Uterus (tissue), 4 donors: ENCODE measurements around the gene PTGIR. TPM values are rescaled to one million over a fixed set of nuclear protein-coding genes. Genes with fewer than 3 reads are reported as not detected.

Experiments used
- DNase-seq, 2 donors: peaks; one replicate each; pipeline ENCODE4 v3.0.0-alpha.2; 2019 to 2020
- H3K27ac ChIP-seq, 2 donors: fragments of 200-600 bp; sonication (generic); 1 replicate in 1 of 2; 2 replicates in 1 of 2; pipeline ENCODE4 v1.5.1; 2016 to 2018
- H3K27me3 ChIP-seq, 2 donors: fragments of 200-600 bp; sonication (generic); one replicate each; pipeline ENCODE4 v1.5.1; 2018 to 2019; ENCODE audit warnings: control low read depth in 1 of 2
- H3K36me3 ChIP-seq, 2 donors: fragments of 200-600 bp; sonication (generic); one replicate each; pipeline ENCODE4 v1.5.1; 2019; ENCODE audit warnings: control low read depth in 1 of 2
- H3K4me1 ChIP-seq, 2 donors: fragments of 200-600 bp; sonication (generic); one replicate each; pipeline ENCODE4 v1.5.1; 2018 to 2019; ENCODE audit warnings: control low read depth in 1 of 2
- H3K4me3 ChIP-seq, 2 donors: fragments of 200-600 bp; sonication (generic); 1 replicate in 1 of 2; 2 replicates in 1 of 2; pipeline ENCODE4 v1.5.1; 2018 to 2019; ENCODE audit warnings: mild to moderate bottlenecking in 1 of 2
- H3K9me3 ChIP-seq, 2 donors: fragments of 200-600 bp; sonication (generic); one replicate each; pipeline ENCODE4 v1.5.1; 2019; ENCODE audit warnings: control low read depth in 1 of 2
- CTCF ChIP-seq, 4 experiments: fragments of 200-600 bp in 2 of 4; fragments of 450-650 bp in 2 of 4; sonication (generic) in 2 of 4; IDR thresholded peaks; one replicate each; pipeline ENCODE4 v1.5.1; 2016 to 2019; ENCODE audit warnings: antibody characterized with exemption in 4 of 4, mild to moderate bottlenecking in 2 of 4, moderate library complexity in 1 of 4
- POLR2A ChIP-seq, 2 donors: fragments of 450-650 bp; IDR thresholded peaks; one replicate each; pipeline ENCODE4 v1.6.1; 2016; ENCODE audit warnings: antibody characterized with exemption in 2 of 2, mild to moderate bottlenecking in 1 of 2, moderate library complexity in 1 of 2
- intact Hi-C: fragments of 100-400 bp; cut with DNase I; formaldehyde crosslinking; loops from one replicate; pipeline ENCODE4 v1.15.1; 2023; ENCODE audit warnings: low total_unique reads
- total RNA-seq, 4 donors: library from RNA; depleted of rRNA in 3 of 4; stranded (reverse); fragments of >200 nt in 3 of 4; gene quantifications; one replicate each; pipeline versions ENCODE4 v1.1.0 to v1.2.4, GENCODE V29; 2014 to 2023
- donor health status: DM: yes; HTN: yes; CAD: no.

PTGIR gene
- total RNA-seq, 4 donors from 2014 or later = 0.51 to 6.1 (median 3.5) TPM

- Histone ChIP-seq H3K27me3 (no peaks in the 10 kb centered on the region), H3K4me3 (no peak overlapping the region), H3K27ac (no peak overlapping the region), H3K36me3 (no peaks in the 10 kb centered on the region), H3K9me3 (no peaks in the 10 kb centered on the region), H3K4me1 (no peaks in the 10 kb centered on the region)
- no peak for DNase-seq
- TF ChIP-seq POLR2A (IDR thresholded peaks at IDR 0.05) (no peak), CTCF (IDR thresholded peaks at IDR 0.05) (no peak)
- intact Hi-C loops = no loop called here
Measured at GRCh38 chr19:46573679-46574498, 51.0 kb downstream of the PTGIR start.

GRCh38 chr19:46571495-46571894 lies 53.4 kb downstream of the PTGIR start:
- H3K36me3 ChIP-seq = no peaks in the 10 kb centered on the region
- no peaks in the 10 kb centered on the region for H3K9me3 ChIP-seq
- no peak for DNase-seq
- no peak overlapping the region for H3K4me3 ChIP-seq
- intact Hi-C loops = no loop called here
- H3K27me3 ChIP-seq = no peaks in the 10 kb centered on the region
- TF ChIP-seq POLR2A (IDR thresholded peaks at IDR 0.05) (no peak), CTCF (IDR thresholded peaks at IDR 0.05) (no peak)
- H3K4me1 ChIP-seq = no peaks in the 10 kb centered on the region
- H3K27ac ChIP-seq = no peak overlapping the region

Other genes with a start within 250 kb of the PTGIR start
- 10 to 100 TPM in 2 of 4 donors, 1 to 10 TPM in 2; 7.2 to 89.1 (median 26.2) TPM for gene CCDC8, start 211.5 kb downstream of the PTGIR start, total RNA-seq
- gene PNMA8C, start 196.2 kb downstream of the PTGIR start, total RNA-seq = 1 to 10 TPM in 1 of 4 donors, under 1 TPM in 2, not detected in 1; under 0.01 to 3.7 (median 0.73) TPM
- gene PNMA8A, start 153.5 kb downstream of the PTGIR start, total RNA-seq = 10 to 100 TPM in 3 of 4 donors, 1 to 10 TPM in 1; 8.7 to 69.7 (median 16.1) TPM
- 1 to 10 TPM in 3 of 4 donors, not detected in 1; 2.2 to 7.9 (median 3.1) TPM for gene PNMA8B, start 129.2 kb downstream of the PTGIR start, total RNA-seq
- gene CALM3, start 23.8 kb downstream of the PTGIR start, total RNA-seq = 100 to 1,000 TPM in 3 of 4 donors, 10 to 100 TPM in 1; 83.8 to 225 (median 157) TPM
- not detected for gene GNG8, start 11.1 kb upstream of the PTGIR start, total RNA-seq
- 10 to 100 TPM in 3 of 4 donors, under 1 TPM in 1; 0.29 to 90.1 (median 30.3) TPM for gene DACT3, start 36.1 kb upstream of the PTGIR start, total RNA-seq
- gene PRKD2, start 92.0 kb upstream of the PTGIR start, total RNA-seq = 10 to 100 TPM; 30.8 to 85.7 (median 41.7) TPM
- gene FKRP, start 121.0 kb upstream of the PTGIR start, total RNA-seq = 100 to 1,000 TPM in 1 of 4 donors, 10 to 100 TPM in 2, 1 to 10 TPM in 1; 7.4 to 154 (median 22.1) TPM
- gene STRN4, start 121.4 kb upstream of the PTGIR start, total RNA-seq = 100 to 1,000 TPM in 1 of 4 donors, 10 to 100 TPM in 3; 55.1 to 109 (median 81.8) TPM
- gene SLC1A5, start 163.5 kb upstream of the PTGIR start, total RNA-seq = 10 to 100 TPM; 13.8 to 78.0 (median 32.4) TPM
- gene AP2S1, start 225.8 kb upstream of the PTGIR start, total RNA-seq = 10 to 100 TPM in 3 of 4 donors, 1 to 10 TPM in 1; 3.8 to 59.1 (median 45.1) TPM
- 10 to 100 TPM in 2 of 4 donors, 1 to 10 TPM in 2; 8.7 to 69.4 (median 30.9) TPM for gene ARHGAP35, start 235.9 kb upstream of the PTGIR start, total RNA-seq